Measurements from ENCODE around the gene HPGD. TPM values are rescaled to one million over a fixed set of nuclear protein-coding genes. Genes with fewer than 3 reads are reported as not detected.

The HPGD gene
- total and polyA plus RNA-seq, 8 donors: 0.08 to 3.9 (median 1.3) TPM

DNA sequence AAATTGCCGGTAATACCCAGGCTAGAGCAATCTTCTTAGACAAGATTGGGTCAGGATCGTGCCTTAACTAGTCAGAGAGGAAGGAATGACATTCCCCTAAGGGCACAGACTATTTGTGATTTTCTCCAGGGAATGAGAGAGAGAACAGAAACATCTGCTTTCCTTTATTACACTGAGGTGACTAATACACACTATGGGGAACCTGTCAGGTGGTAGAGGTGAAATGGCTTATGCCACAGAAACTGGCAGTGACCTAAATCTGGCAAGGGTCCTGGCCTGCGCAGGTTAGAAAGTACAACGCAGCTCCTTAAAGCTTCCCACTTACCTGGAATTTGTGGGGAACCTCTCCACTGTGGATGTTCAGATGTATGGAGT lies 16.6 kb upstream of the HPGD start:
- ATAC-seq: peak in 2 of 4 donors; percentile 46 to 64
- no peak for DNase-seq
- TF ChIP-seq, protein P1, sequence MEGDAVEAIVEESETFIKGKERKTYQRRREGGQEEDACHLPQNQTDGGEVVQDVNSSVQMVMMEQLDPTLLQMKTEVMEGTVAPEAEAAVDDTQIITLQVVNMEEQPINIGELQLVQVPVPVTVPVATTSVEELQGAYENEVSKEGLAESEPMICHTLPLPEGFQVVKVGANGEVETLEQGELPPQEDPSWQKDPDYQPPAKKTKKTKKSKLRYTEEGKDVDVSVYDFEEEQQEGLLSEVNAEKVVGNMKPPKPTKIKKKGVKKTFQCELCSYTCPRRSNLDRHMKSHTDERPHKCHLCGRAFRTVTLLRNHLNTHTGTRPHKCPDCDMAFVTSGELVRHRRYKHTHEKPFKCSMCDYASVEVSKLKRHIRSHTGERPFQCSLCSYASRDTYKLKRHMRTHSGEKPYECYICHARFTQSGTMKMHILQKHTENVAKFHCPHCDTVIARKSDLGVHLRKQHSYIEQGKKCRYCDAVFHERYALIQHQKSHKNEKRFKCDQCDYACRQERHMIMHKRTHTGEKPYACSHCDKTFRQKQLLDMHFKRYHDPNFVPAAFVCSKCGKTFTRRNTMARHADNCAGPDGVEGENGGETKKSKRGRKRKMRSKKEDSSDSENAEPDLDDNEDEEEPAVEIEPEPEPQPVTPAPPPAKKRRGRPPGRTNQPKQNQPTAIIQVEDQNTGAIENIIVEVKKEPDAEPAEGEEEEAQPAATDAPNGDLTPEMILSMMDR (IDR thresholded peaks at IDR 0.05): no peak
- no peaks in the 10 kb centered on the region for H3K36me3 ChIP-seq
- no peak for FAIRE-seq
- H3K9me3 ChIP-seq: no peaks in the 10 kb centered on the region
- WGBS, 2 donors: 78 to 88% methylated on average over 4 of the region's 4 CpGs
- intact Hi-C loops (cut with DNase I): no loop called here
- H3K4me3 ChIP-seq: no peak overlapping the region
- no peaks in the 10 kb centered on the region for H3K27me3 ChIP-seq
- H3K27ac ChIP-seq: no peak overlapping the region
- no peaks in the 10 kb centered on the region for H3K4me1 ChIP-seq

DNA sequence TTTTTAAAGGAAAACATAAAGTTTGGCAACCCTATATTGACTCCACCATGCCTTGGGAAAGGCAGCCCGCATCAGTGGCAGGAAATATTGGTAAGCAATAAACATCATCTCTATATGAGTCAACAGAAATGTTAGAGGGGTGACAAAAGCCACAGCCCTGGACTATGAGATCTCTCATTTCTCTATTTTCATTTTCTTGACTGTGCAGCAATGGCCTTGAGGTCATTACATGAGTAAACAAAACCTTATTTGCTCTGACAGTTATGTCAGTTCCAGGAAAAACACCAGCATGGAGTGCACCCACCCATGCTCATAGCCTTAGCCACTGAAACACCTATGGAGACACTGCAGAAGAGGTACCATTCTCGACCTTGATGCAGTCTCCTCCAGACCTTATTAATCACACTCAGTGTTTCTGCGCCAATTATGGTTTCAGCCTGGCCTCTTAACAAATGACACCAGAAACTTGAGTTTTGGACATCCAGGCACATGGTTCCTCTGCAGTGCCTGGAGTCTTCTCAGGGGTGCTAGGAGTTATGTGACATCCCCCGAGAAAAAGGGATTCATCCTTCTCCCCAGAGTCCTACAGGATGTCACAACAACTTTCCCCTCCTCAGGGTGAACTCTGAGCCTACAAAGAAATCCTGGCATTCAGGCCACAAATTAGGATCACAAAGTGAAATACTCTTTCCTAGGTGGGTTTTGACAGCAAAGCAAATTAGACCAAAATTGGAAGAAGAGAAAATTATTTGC lies 16.0 kb upstream of the HPGD start:
- no peaks in the 10 kb centered on the region for H3K4me1 ChIP-seq
- no peaks in the 10 kb centered on the region for H3K36me3 ChIP-seq
- TF ChIP-seq, protein P1 (IDR thresholded peaks at IDR 0.05): no peak
- no peak overlapping the region for H3K27ac ChIP-seq
- FAIRE-seq (no peak), ATAC-seq (peak in 3 of 4 donors; percentile 39 to 89 (median 84)), DNase-seq (no peak)
- no peak overlapping the region for H3K4me3 ChIP-seq
- intact Hi-C loops (cut with DNase I): no loop called here
- H3K27me3 ChIP-seq: no peaks in the 10 kb centered on the region
- WGBS, 2 donors: 77 to 79% methylated on average over 4 of the region's 4 CpGs
- H3K9me3 ChIP-seq: no peaks in the 10 kb centered on the region

- FAIRE-seq (no peak), ATAC-seq (no peak), DNase-seq (no peak)
- Histone ChIP-seq H3K9me3 (no peaks in the 10 kb centered on the region), H3K27me3 (no peaks in the 10 kb centered on the region), H3K27ac (no peak overlapping the region), H3K36me3 (no peaks in the 10 kb centered on the region), H3K4me1 (no peaks in the 10 kb centered on the region), H3K4me3 (no peak overlapping the region)
- intact Hi-C loops (cut with DNase I): no loop called here
- whole genome bisulfite sequencing, 2 donors: 51 to 62% methylated on average over 3 of the region's 3 CpGs
- TF ChIP-seq, protein P1 (IDR thresholded peaks at IDR 0.05): no peak
Observed at GRCh38 chr4:174537634-174538033, 15.3 kb upstream of the HPGD start.

- no peak for ATAC-seq
- Histone ChIP-seq H3K4me3 (no peak overlapping the region), H3K36me3 (no peaks in the 10 kb centered on the region), H3K9me3 (no peaks in the 10 kb centered on the region), H3K4me1 (no peaks in the 10 kb centered on the region), H3K27ac (no peak overlapping the region), H3K27me3 (no peaks in the 10 kb centered on the region)
- intact Hi-C loops (cut with DNase I): no loop called here
- 54 to 61% methylated on average over 3 of the region's 3 CpGs for WGBS, 2 donors
- TF ChIP-seq, protein P1 (IDR thresholded peaks at IDR 0.05): no peak
- DNase-seq: no peak
- FAIRE-seq: no peak
Observed at GRCh38 chr4:174534461-174534860, 12.2 kb upstream of the HPGD start.

GRCh38 chr4:174532445-174532844 lies 10.2 kb upstream of the HPGD start:
- intact Hi-C loops (cut with DNase I): no loop called here
- Histone ChIP-seq H3K4me3 (no peak overlapping the region), H3K27me3 (no peaks in the 10 kb centered on the region), H3K27ac (no peak overlapping the region), H3K36me3 (no peaks in the 10 kb centered on the region), H3K9me3 (no peaks in the 10 kb centered on the region), H3K4me1 (no peaks in the 10 kb centered on the region)
- FAIRE-seq (no peak), ATAC-seq (peak in 1 of 4 donors; percentile 40), DNase-seq (no peak)
- TF ChIP-seq, protein P1 (IDR thresholded peaks at IDR 0.05): no peak
